Gastroesophageal sphincter (tissue), 4 donors: Measurements from ENCODE around the gene NISCH. TPM values are rescaled to one million over a fixed set of nuclear protein-coding genes. Genes with fewer than 3 reads are reported as not detected.
A peak's percentile ranks its signal among the peaks of the same experiment; 100 is the strongest.

Experiments
- ATAC-seq: fragments of 150-250 bp; one replicate; pipeline ENCODE4 v1.9.1; 2016; ENCODE audit warnings: mild to moderate bottlenecking, moderate library complexity
- H3K27ac ChIP-seq, 4 donors: fragments of 200-600 bp; sonication (generic) in 3 of 4; 1 replicate in 3 of 4; 2 replicates in 1 of 4; pipeline ENCODE4 v1.5.1; 2016 to 2019
- H3K27me3 ChIP-seq: fragments of 200-600 bp; sonication (generic); one replicate; pipeline ENCODE4 v1.5.1; 2019
- H3K36me3 ChIP-seq, 2 donors: fragments of 200-600 bp; sonication (generic); one replicate each; pipeline ENCODE4 v1.5.1; 2019; ENCODE audit warnings: control low read depth in 1 of 2
- H3K4me1 ChIP-seq, 3 donors: fragments of 200-600 bp; sonication (generic); 1 replicate in 2 of 3; 2 replicates in 1 of 3; pipeline ENCODE4 v1.5.1; 2016 to 2019; ENCODE audit warnings: control low read depth in 2 of 3
- H3K4me3 ChIP-seq, 2 donors: fragments of 200-600 bp; sonication (generic); one replicate each; pipeline ENCODE4 v1.5.1; 2019; ENCODE audit warnings: mild to moderate bottlenecking in 1 of 2, moderate library complexity in 1 of 2
- H3K9me3 ChIP-seq, 3 donors: fragments of 200-600 bp; sonication (generic); one replicate each; pipeline ENCODE4 v1.5.1; 2017 to 2019; ENCODE audit warnings: control low read depth in 2 of 3
- CTCF ChIP-seq, 4 experiments: fragments of 200-600 bp in 2 of 4; fragments of 450-650 bp in 2 of 4; sonication (generic) in 1 of 4; IDR thresholded peaks; one replicate each; pipeline ENCODE4 v1.5.1; 2017 to 2019; ENCODE audit warnings: antibody characterized with exemption in 4 of 4, mild to moderate bottlenecking in 2 of 4, moderate library complexity in 2 of 4
- EP300 ChIP-seq: sonication (generic); formaldehyde crosslinking; IDR thresholded peaks from one replicate; pipeline ENCODE4 v1.6.1; 2017; ENCODE audit warnings: antibody characterized with exemption, mild to moderate bottlenecking
- POLR2A ChIP-seq, 2 donors: fragments of 450-650 bp; IDR thresholded peaks; one replicate each; pipeline ENCODE4 v1.6.1; 2017; ENCODE audit warnings: antibody characterized with exemption in 2 of 2, mild to moderate bottlenecking in 2 of 2, moderate library complexity in 1 of 2
- POLR2AphosphoS5 ChIP-seq: sonication (generic); formaldehyde crosslinking; IDR thresholded peaks from one replicate; pipeline ENCODE4 v1.6.1; 2017; ENCODE audit warnings: antibody characterized with exemption
- WGBS, 2 donors: methylation state at CpG; one replicate each; pipeline ENCODE4 v1.1.5; 2018; ENCODE audit warnings: low coverage in 1 of 2; 5-methylcytosine and 5-hydroxymethylcytosine counted together
- total RNA-seq, 4 donors: library from RNA; depleted of rRNA; stranded (reverse); fragments of >200 nt; gene quantifications; one replicate each; pipeline ENCODE4 v1.1.0, GENCODE V29; 2016

NISCH gene
- total RNA-seq, 4 donors from 2014 or later, result 56.7 to 95.9 (median 78.9) TPM

GRCh38 chr3:52481819-52482521, 26.6 kb downstream of the NISCH start:
- Histone ChIP-seq H3K9me3 (no peaks in the 10 kb centered on the region), H3K27ac (peak overlapping the region in 3 of 4 donors; percentile 14 to 83 (median 72)), H3K4me3 (no peak overlapping the region), H3K4me1 (peaks cover 5 to 33% (median 19%) of the 10 kb centered on the region in 3 donors), H3K36me3 (peaks cover 0 to 87% of the 10 kb centered on the region in 2 donors), H3K27me3 (no peaks in the 10 kb centered on the region)
- TF ChIP-seq EP300, result no peak
- TF ChIP-seq CTCF (IDR thresholded peaks at IDR 0.05), result peak in 2 of 4 experiments; percentile 19 to 33
- no peak for ATAC-seq
- WGBS, 2 donors, result 81 to 97% methylated on average over 5 to 6 of the region's 23 CpGs

GRCh38 chr3:52483081-52483480, 27.7 kb downstream of the NISCH start:
- H3K36me3 ChIP-seq, result peaks cover 0 to 87% of the 10 kb centered on the region in 2 donors
- WGBS, 2 donors, result 100% methylated on average over 2 of the region's 14 CpGs; no CpG with 5 or more reads in 1 of the 2 donors
- ATAC-seq, result peak; percentile 0
- peak overlapping the region; percentile 25 to 83 (median 76) for H3K27ac ChIP-seq
- no peak for TF ChIP-seq POLR2A (IDR thresholded peaks at IDR 0.05)
- peaks cover 5 to 33% (median 19%) of the 10 kb centered on the region in 3 donors for H3K4me1 ChIP-seq
- H3K27me3 ChIP-seq, result no peaks in the 10 kb centered on the region
- no peak overlapping the region for H3K4me3 ChIP-seq
- H3K9me3 ChIP-seq, result no peaks in the 10 kb centered on the region

GRCh38 chr3:52483577-52484381, 28.4 kb downstream of the NISCH start:
- Histone ChIP-seq H3K4me1 (peaks cover 5 to 34% (median 19%) of the 10 kb centered on the region in 3 donors), H3K36me3 (peaks cover 0 to 87% of the 10 kb centered on the region in 2 donors), H3K4me3 (no peak overlapping the region), H3K27ac (peak overlapping the region; percentile 44 to 83 (median 76)), H3K27me3 (no peaks in the 10 kb centered on the region), H3K9me3 (no peaks in the 10 kb centered on the region)
- peak; percentile 47 for ATAC-seq
- TF ChIP-seq POLR2A (IDR thresholded peaks at IDR 0.05), result no peak
- TF ChIP-seq EP300, result no peak
- peak; percentile 8 for TF ChIP-seq POLR2AphosphoS5
- WGBS, 2 donors, result 10 to 23% methylated on average over 6 to 7 of the region's 13 CpGs

- peaks cover 5 to 44% (median 19%) of the 10 kb centered on the region in 3 donors for H3K4me1 ChIP-seq
- H3K36me3 ChIP-seq, result peaks cover 0 to 87% of the 10 kb centered on the region in 2 donors
- WGBS, 2 donors, result 77% methylated on average over 5 of the region's 10 CpGs; no CpG with 5 or more reads in 1 of the 2 donors
- no peaks in the 10 kb centered on the region for H3K27me3 ChIP-seq
- no peak for TF ChIP-seq POLR2A (IDR thresholded peaks at IDR 0.05)
- TF ChIP-seq EP300, result no peak
- TF ChIP-seq CTCF (IDR thresholded peaks at IDR 0.05), result no peak
- no peak for TF ChIP-seq POLR2AphosphoS5
- H3K27ac ChIP-seq, result peak overlapping the region; percentile 44 to 83 (median 76)
- ATAC-seq, result no peak
- H3K9me3 ChIP-seq, result no peaks in the 10 kb centered on the region
- no peak overlapping the region for H3K4me3 ChIP-seq
Measured at GRCh38 chr3:52484680-52485461, 29.5 kb downstream of the NISCH start.

- WGBS, 2 donors, result 82 to 88% methylated on average over 6 to 12 of the region's 31 CpGs
- Histone ChIP-seq H3K36me3 (peaks cover 0 to 87% of the 10 kb centered on the region in 2 donors), H3K4me1 (peaks cover 5 to 66% (median 19%) of the 10 kb centered on the region in 3 donors), H3K9me3 (no peaks in the 10 kb centered on the region), H3K27me3 (no peaks in the 10 kb centered on the region), H3K27ac (peak overlapping the region in 1 of 4 donors; percentile 33), H3K4me3 (no peak overlapping the region)
- TF ChIP-seq POLR2AphosphoS5, result no peak
- no peak for ATAC-seq
Measured at GRCh38 chr3:52487050-52487787, 31.8 kb downstream of the NISCH start.
